Fibroblast of pulmonary artery (primary cell): ENCODE measurements around the gene EEA1.

Experiments used
- DNase-seq: peaks from one replicate; pipeline ENCODE4 v3.0.0-alpha.2; 2010; ENCODE audit warnings: low read depth
- H3K4me3 ChIP-seq: replicated peaks from 2 replicates; pipeline ENCODE4 v1.5.1; 2011; ENCODE audit warnings: low read depth, mild to moderate bottlenecking, control low read depth, low read length, moderate library complexity
- CTCF ChIP-seq: IDR thresholded peaks from 2 replicates; pipeline ENCODE4 v1.5.1; 2011; ENCODE audit warnings: mild to moderate bottlenecking, control low read depth, low read length, inconsistent platforms; ENCODE audit errors: missing control alignments

Gene EEA1

GRCh38 chr12:92771001-92771400, 158.1 kb downstream of the EEA1 start:
- DNase-seq = no peak
- H3K4me3 ChIP-seq = no peak overlapping the region
- TF ChIP-seq CTCF = no peak

- TF ChIP-seq CTCF = no peak
- H3K4me3 ChIP-seq = no peak overlapping the region
- DNase-seq = peak; percentile 42
Observed at GRCh38 chr12:92769124-92769901, 159.8 kb downstream of the EEA1 start.

- no peak overlapping the region for H3K4me3 ChIP-seq
- TF ChIP-seq CTCF = no peak
- DNase-seq = no peak
Observed at GRCh38 chr12:92765871-92766270, 163.2 kb downstream of the EEA1 start.

GRCh38 chr12:92764831-92765230, 164.3 kb downstream of the EEA1 start:
- H3K4me3 ChIP-seq = no peak overlapping the region
- DNase-seq = no peak
- no peak for TF ChIP-seq CTCF

- TF ChIP-seq CTCF = no peak
- no peak for DNase-seq
Observed at GRCh38 chr12:92762773-92763172, 166.3 kb downstream of the EEA1 start.

GRCh38 chr12:92759634-92760268, 169.3 kb downstream of the EEA1 start:
- DNase-seq = peak; percentile 93
- TF ChIP-seq CTCF = no peak
- no peak overlapping the region for H3K4me3 ChIP-seq

More at GRCh38 chr12:92762773-92763172, 166.3 kb downstream of the EEA1 start:
- H3K4me3 ChIP-seq = no peak overlapping the region
